GM04503 (cell line): ENCODE data around the gene HS3ST6.
"Not testable (repeated sequence)": the region's sequence is repeated elsewhere in the genome, so short reads cannot be mapped to it uniquely, and the experiment has no call there.

Experiments used
- DNase-seq: peaks from one replicate; pipeline ENCODE4 v3.0.0-alpha.2; 2012; ENCODE audit warnings: low read depth

The HS3ST6 gene

GRCh38 chr16:1926271-1926670, 8.1 kb upstream of the HS3ST6 start:
- no peak for DNase-seq

- no peak for DNase-seq
Observed at GRCh38 chr16:1924095-1924494, 5.9 kb upstream of the HS3ST6 start.

GRCh38 chr16:1923299-1924034, 5.3 kb upstream of the HS3ST6 start:
- DNase-seq = no peak

- no peak for DNase-seq
Observed at GRCh38 chr16:1922357-1922756, 4.1 kb upstream of the HS3ST6 start.

GRCh38 chr16:1920727-1921171, 2.5 kb upstream of the HS3ST6 start:
- no peak for DNase-seq

GRCh38 chr16:1920122-1920521, 1.9 kb upstream of the HS3ST6 start:
- DNase-seq = not testable (repeated sequence)

- no peak for DNase-seq
Observed at GRCh38 chr16:1919327-1919998, 1.2 kb upstream of the HS3ST6 start.

GRCh38 chr16:1917665-1918350, 407 bp downstream of the HS3ST6 start:
- DNase-seq = no peak

GRCh38 chr16:1917056-1917664, 1.1 kb downstream of the HS3ST6 start:
- no peak for DNase-seq

- no peak for DNase-seq
Observed at GRCh38 chr16:1916640-1916990, 1.6 kb downstream of the HS3ST6 start.

GRCh38 chr16:1915732-1916639, 2.2 kb downstream of the HS3ST6 start:
- DNase-seq = no peak

- DNase-seq = no peak
Observed at GRCh38 chr16:1914988-1915387, 3.2 kb downstream of the HS3ST6 start.

GRCh38 chr16:1914084-1914608, 4.1 kb downstream of the HS3ST6 start:
- DNase-seq = no peak

GRCh38 chr16:1913327-1914083, 4.7 kb downstream of the HS3ST6 start:
- DNase-seq = no peak

- DNase-seq = no peak
Observed at GRCh38 chr16:1912215-1912543, 6.0 kb downstream of the HS3ST6 start.

- DNase-seq = no peak
Observed at GRCh38 chr16:1911467-1912214, 6.6 kb downstream of the HS3ST6 start.

- no peak for DNase-seq
Observed at GRCh38 chr16:1909561-1910231, 8.5 kb downstream of the HS3ST6 start.

GRCh38 chr16:1908983-1909382, 9.2 kb downstream of the HS3ST6 start:
- no peak for DNase-seq

GRCh38 chr16:1908184-1908583, 10.0 kb downstream of the HS3ST6 start:
- no peak for DNase-seq
